IMR-90 (cell line): ENCODE measurements around the gene PLCL1. TPM values are rescaled to one million over a fixed set of nuclear protein-coding genes. Genes with fewer than 3 reads are reported as not detected.

Experiments
- ATAC-seq: fragments of 200-7000 bp; cut with Tn5 transposase; 2 replicates; pipeline ENCODE4 v1.9.1; 2020; ENCODE audit warnings: low read depth, mild to moderate bottlenecking, moderate library complexity
- BruUV-seq: library from RNA; stranded (reverse); fragments of 400-500 nt; replicated peaks from 2 replicates; lab custom pipeline; 2021; lab: Mats Ljungman, UMichigan
- CTCF ChIA-PET: fragments of 300-600 bp; formaldehyde crosslinking; extraction: SDS; loops from one replicate; lab custom pipeline; 2021; ENCODE audit warnings: antibody characterized with exemption; lab: Yijun Ruan, JAX
- POLR2A ChIA-PET: fragments of 300-600 bp; sonication (Branson Sonifier 250); formaldehyde crosslinking; loops from one replicate; lab custom pipeline; 2022; ENCODE audit warnings: antibody characterized with exemption; ENCODE audit not compliant: unreplicated experiment; lab: Charles Lee
- DNase-seq: peaks from one replicate; pipeline ENCODE4 v3.0.0; 2013
- H2AFZ ChIP-seq: replicated peaks from 2 replicates; pipeline ENCODE3; 2013; ENCODE audit warnings: low read length, mild to moderate bottlenecking; ENCODE audit not compliant: poor library complexity
- H2AK5ac ChIP-seq: 2 replicates; pipeline ENCODE4 v1.6.1; 2013; ENCODE audit warnings: low read depth, low read length, inconsistent platforms
- H2AK9ac ChIP-seq: replicated peaks from 2 replicates; pipeline ENCODE3; 2013; ENCODE audit warnings: mild to moderate bottlenecking, low read depth, low read length, moderate library complexity; ENCODE audit not compliant: poor library complexity
- H2BK120ac ChIP-seq: 2 replicates; pipeline ENCODE4 v1.6.1; 2013; ENCODE audit warnings: low read depth, low read length, inconsistent platforms
- H2BK15ac ChIP-seq: 3 replicates; pipeline ENCODE4 v1.6.1; 2013; ENCODE audit warnings: low read depth, low read length, inconsistent platforms
- H2BK20ac ChIP-seq: 2 replicates; pipeline ENCODE4 v1.6.1; 2013; ENCODE audit warnings: low read depth, mild to moderate bottlenecking, inconsistent platforms, low read length, moderate library complexity
- H2BK5ac ChIP-seq: 2 replicates; pipeline ENCODE4 v1.6.1; 2013; ENCODE audit warnings: mild to moderate bottlenecking, low read depth, low read length, inconsistent platforms; ENCODE audit not compliant: poor library complexity, severe bottlenecking
- H3K14ac ChIP-seq: replicated peaks from 2 replicates; pipeline ENCODE4 v1.6.1; 2013; ENCODE audit warnings: low read depth, low read length, inconsistent platforms
- H3K18ac ChIP-seq: 2 replicates; pipeline ENCODE4 v1.6.1; 2013; ENCODE audit warnings: low read depth, low read length, control low read depth
- H3K23ac ChIP-seq: 2 replicates; pipeline ENCODE4 v1.6.1; 2013; ENCODE audit warnings: low read depth, low read length, inconsistent platforms
- H3K27ac ChIP-seq: 2 replicates; pipeline ENCODE4 v1.5.1; 2013; ENCODE audit warnings: mild to moderate bottlenecking, control low read depth, low read length; ENCODE audit not compliant: insufficient read depth
- H3K27me3 ChIP-seq: 2 replicates; pipeline ENCODE4 v1.6.1; 2013; ENCODE audit warnings: low read length; ENCODE audit not compliant: control insufficient read depth, insufficient read depth
- H3K36me3 ChIP-seq: 2 replicates; pipeline ENCODE4 v1.6.1; 2013; ENCODE audit warnings: low read length, mixed read lengths; ENCODE audit not compliant: control insufficient read depth, insufficient read depth
- H3K4ac ChIP-seq: 2 replicates; pipeline ENCODE4 v1.6.1; 2013; ENCODE audit warnings: low read depth, low read length, inconsistent platforms
- H3K4me1 ChIP-seq: 2 replicates; pipeline ENCODE4 v1.6.1; 2013; ENCODE audit warnings: low read length, mixed read lengths; ENCODE audit not compliant: control insufficient read depth, insufficient read depth
- H3K4me2 ChIP-seq: 2 replicates; pipeline ENCODE4 v1.6.1; 2013; ENCODE audit warnings: low read depth, mild to moderate bottlenecking, control low read depth, low read length, moderate library complexity
- H3K4me3 ChIP-seq: 2 replicates; pipeline ENCODE4 v1.5.1; 2013; ENCODE audit warnings: low read depth, mild to moderate bottlenecking, control low read depth, low read length, moderate library complexity; ENCODE audit not compliant: insufficient read depth
- H3K56ac ChIP-seq: 2 replicates; pipeline ENCODE4 v1.6.1; 2013; ENCODE audit warnings: low read length, inconsistent platforms; ENCODE audit not compliant: insufficient read depth; ENCODE audit errors: extremely low read depth
- H3K79me1 ChIP-seq, 2 experiments: 2 replicates each; pipeline ENCODE4 v1.6.1; 2013; ENCODE audit warnings: low read length in 2 of 2, inconsistent platforms in 1 of 2, low read depth in 1 of 2
- H3K9ac ChIP-seq: 2 replicates; pipeline ENCODE4 v1.6.1; 2013; ENCODE audit warnings: low read depth, low read length, control low read depth
- H3K9me1 ChIP-seq: 2 replicates; pipeline ENCODE4 v1.6.1; 2013; ENCODE audit warnings: low read length, inconsistent platforms; ENCODE audit not compliant: insufficient read depth
- H3K9me3 ChIP-seq: 2 replicates; pipeline ENCODE4 v1.6.1; 2013; ENCODE audit warnings: low read length; ENCODE audit not compliant: control insufficient read depth, insufficient read depth
- H4K20me1 ChIP-seq: 2 replicates; pipeline ENCODE4 v1.6.1; 2013; ENCODE audit warnings: low read length, inconsistent platforms; ENCODE audit not compliant: insufficient read depth
- H4K5ac ChIP-seq: 2 replicates; pipeline ENCODE4 v1.6.1; 2013; ENCODE audit warnings: mild to moderate bottlenecking, low read depth, low read length, control low read depth
- H4K8ac ChIP-seq, 2 experiments: 2 replicates each; pipeline ENCODE4 v1.6.1; 2013; ENCODE audit warnings: low read depth in 2 of 2, low read length in 2 of 2, control low read depth in 1 of 2, inconsistent platforms in 1 of 2
- H4K91ac ChIP-seq: 2 replicates; pipeline ENCODE4 v1.6.1; 2013; ENCODE audit warnings: low read depth, low read length, inconsistent platforms; ENCODE audit not compliant: insufficient read depth
- BHLHE40 ChIP-seq: fragments of 150-350 bp; IDR thresholded peaks from 2 replicates; pipeline ENCODE4 v1.6.1; 2016; ENCODE audit warnings: mild to moderate bottlenecking, low read depth, low read length
- CHD1 ChIP-seq: IDR thresholded peaks from 2 replicates; pipeline ENCODE4 v1.6.1; 2012; ENCODE audit warnings: low read depth, low read length, improper control_type of control experiment
- MAFK ChIP-seq: IDR thresholded peaks from 2 replicates; pipeline ENCODE4 v1.6.1; 2012; ENCODE audit warnings: low read depth, low read length, improper control_type of control experiment
- MAZ ChIP-seq: IDR thresholded peaks from 2 replicates; pipeline ENCODE4 v1.6.1; 2012; ENCODE audit warnings: low read depth, mild to moderate bottlenecking, low read length, improper control_type of control experiment, moderate library complexity, borderline replicate concordance
- MXI1 ChIP-seq: IDR thresholded peaks from 2 replicates; pipeline ENCODE4 v1.6.1; 2012; ENCODE audit warnings: low read depth, mild to moderate bottlenecking, low read length, moderate library complexity, borderline replicate concordance
- NFE2L2 ChIP-seq: fragments of 150-350 bp; IDR thresholded peaks from 2 replicates; pipeline ENCODE4 v1.6.1; 2016; ENCODE audit warnings: low read depth, mild to moderate bottlenecking, low read length
- RAD21 ChIP-seq: IDR thresholded peaks from 2 replicates; pipeline ENCODE4 v1.6.1; 2012; ENCODE audit warnings: low read length, improper control_type of control experiment
- RCOR1 ChIP-seq: IDR thresholded peaks from 2 replicates; pipeline ENCODE4 v1.6.1; 2012; ENCODE audit warnings: mild to moderate bottlenecking, low read length, improper control_type of control experiment; ENCODE audit not compliant: insufficient replicate concordance
- RFX5 ChIP-seq: IDR thresholded peaks from 2 replicates; pipeline ENCODE4 v1.8.0; 2012; ENCODE audit warnings: low read depth, mild to moderate bottlenecking, low read length, moderate library complexity
- WGBS, 2 experiments: methylation state at CpG; one replicate each; pipeline versions ENCODE4 v1.1.5 to v1.1.7; 2013; ENCODE audit warnings: missing lambda C conversion rate in 2 of 2; ENCODE audit not compliant: insufficient read length in 1 of 2; ENCODE audit errors: extremely low coverage in 2 of 2; 5-methylcytosine and 5-hydroxymethylcytosine counted together
- dilution Hi-C: fragments of 300-500 bp; cut with HindIII; formaldehyde crosslinking; loops from one replicate; pipeline ENCODE4 v1.14.3; 2018; ENCODE audit warnings: low sequenced_read_pairs; ENCODE audit not compliant: unreplicated experiment
- in situ Hi-C: fragments of 300-500 bp; cut with MboI; formaldehyde crosslinking; loops from 3 replicates; pipeline ENCODE4 v1.14.3; 2019; ENCODE audit warnings: low sequenced_read_pairs, inconsistent platforms, mixed read lengths
- intact Hi-C: fragments of 100-400 bp; cut with micrococcal nuclease; formaldehyde crosslinking; loops from 2 replicates; pipeline ENCODE4 v1.10.0; 2022
- polyA plus RNA-seq, 3 experiments: library from polyadenylated mRNA; depleted of rRNA; stranded (reverse); fragments of >200 nt; gene quantifications; 2 replicates each; pipeline ENCODE4 v1.2.3, GENCODE V29; 2012; ENCODE audit warnings: low replicate concordance in 1 of 3
- total RNA-seq: library from RNA; depleted of rRNA; stranded (reverse); fragments of >200 nt; gene quantifications from 2 replicates; pipeline ENCODE4 v1.2.3, GENCODE V29; 2012
- TF ChIP-seq, protein P1 (sequence below): fragments of 150-350 bp; IDR thresholded peaks from 2 replicates; pipeline ENCODE4 v1.6.1; 2017; ENCODE audit warnings: mild to moderate bottlenecking, antibody characterized with exemption, low read length, low read depth

PLCL1 gene
- total and polyA plus RNA-seq, 2 of the 4 experiments (the other 2 are of a cell fraction) = 0.14 to 0.18 TPM

DNA sequence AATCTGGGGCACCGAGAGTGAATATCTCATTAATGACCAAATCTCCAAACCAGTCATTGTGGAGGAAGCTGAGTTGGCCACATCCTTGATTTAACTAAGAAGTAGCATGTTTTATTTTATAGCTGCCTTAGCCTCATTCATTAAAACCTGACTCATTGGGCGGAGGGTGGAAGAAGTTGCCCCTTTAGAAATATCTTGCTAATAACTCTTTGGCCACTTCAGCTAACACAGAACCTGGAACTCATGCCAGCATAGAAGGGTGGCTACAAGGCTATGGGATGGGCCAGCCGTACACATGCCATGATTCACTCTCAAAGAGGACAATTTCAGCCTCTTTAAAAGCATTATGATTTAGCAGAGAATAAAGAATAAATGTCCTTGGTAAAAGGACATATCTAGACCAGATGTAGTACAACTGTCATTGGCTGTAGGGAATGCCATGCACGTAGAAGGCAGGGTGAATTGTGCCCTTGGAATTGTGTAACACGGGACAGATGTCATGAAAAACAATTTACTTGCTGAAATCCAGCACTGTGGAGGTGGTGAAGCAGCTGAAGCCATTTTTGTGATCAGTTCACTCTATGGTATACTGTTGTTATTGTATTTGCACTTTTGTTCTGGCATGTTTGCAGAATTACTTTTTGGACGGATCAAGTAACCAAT is 330.0 kb downstream of the PLCL1 start:
- H3K14ac ChIP-seq = no peak overlapping the region
- H3K79me1 ChIP-seq = no peaks in the 10 kb centered on the region
- H2BK5ac ChIP-seq = no peak overlapping the region
- H4K91ac ChIP-seq = no peak overlapping the region
- H2AK9ac ChIP-seq = no peak overlapping the region
- H3K4ac ChIP-seq = no peak overlapping the region
- H3K27me3 ChIP-seq = no peaks in the 10 kb centered on the region
- DNase-seq (no peak), ATAC-seq (no peak)
- no peaks in the 10 kb centered on the region for H3K4me1 ChIP-seq
- H3K23ac ChIP-seq = no peak overlapping the region
- H2AK5ac ChIP-seq = no peak overlapping the region
- ChIA-PET CTCF (interaction anchor here (0.9 kb wide), 1 partner anchor 162 kb away, joined by 3 read pairs; no protein-coding TSS in a partner anchor), POLR2A (no interaction called here)
- 40% methylated on average over 1 of the region's 6 CpGs; no CpG with 5 or more reads in 1 of the 2 experiments for WGBS, 2 experiments
- no peak overlapping the region for H3K4me3 ChIP-seq
- H3K9me3 ChIP-seq = no peaks in the 10 kb centered on the region
- no peaks in the 10 kb centered on the region for H4K20me1 ChIP-seq
- no TSS peak for BruUV-seq
- no peak overlapping the region for H3K27ac ChIP-seq
- H3K56ac ChIP-seq = no peak overlapping the region
- no peak overlapping the region for H2AFZ ChIP-seq
- no peak overlapping the region for H3K4me2 ChIP-seq
- intact Hi-C loops = no loop called here
- in situ Hi-C loops = no loop called here
- dilution Hi-C loops = no loop called here
- no peak overlapping the region for H2BK15ac ChIP-seq
- H4K5ac ChIP-seq = no peak overlapping the region
- H3K36me3 ChIP-seq = no peaks in the 10 kb centered on the region
- H3K18ac ChIP-seq = no peak overlapping the region
- no peak overlapping the region for H2BK120ac ChIP-seq
- H3K9me1 ChIP-seq = no peaks in the 10 kb centered on the region
- TF ChIP-seq BHLHE40 (no peak), MAFK (no peak), RFX5 (no peak), RCOR1 (no peak), MXI1 (no peak), MAZ (no peak), RAD21 (no peak), CHD1 (no peak), NFE2L2 (no peak)
- TF ChIP-seq, protein P1, sequence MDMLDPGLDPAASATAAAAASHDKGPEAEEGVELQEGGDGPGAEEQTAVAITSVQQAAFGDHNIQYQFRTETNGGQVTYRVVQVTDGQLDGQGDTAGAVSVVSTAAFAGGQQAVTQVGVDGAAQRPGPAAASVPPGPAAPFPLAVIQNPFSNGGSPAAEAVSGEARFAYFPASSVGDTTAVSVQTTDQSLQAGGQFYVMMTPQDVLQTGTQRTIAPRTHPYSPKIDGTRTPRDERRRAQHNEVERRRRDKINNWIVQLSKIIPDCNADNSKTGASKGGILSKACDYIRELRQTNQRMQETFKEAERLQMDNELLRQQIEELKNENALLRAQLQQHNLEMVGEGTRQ = no peak
- no peak overlapping the region for H3K9ac ChIP-seq
- H4K8ac ChIP-seq = no peak overlapping the region
- H2BK20ac ChIP-seq = no peak overlapping the region
